Panc1 (cell line): ENCODE measurements around the gene TRMT6. TPM values are rescaled to one million over a fixed set of nuclear protein-coding genes. Genes with fewer than 3 reads are reported as not detected.

Experiments used
- ATAC-seq: fragments of 200-7000 bp; cut with Tn5 transposase; 2 replicates; pipeline ENCODE4 v1.9.1; 2020; ENCODE audit warnings: mild to moderate bottlenecking, moderate library complexity
- BruUV-seq: library from RNA; stranded (reverse); fragments of 400-500 nt; replicated peaks from 2 replicates; lab custom pipeline; 2021; lab: Mats Ljungman, UMichigan
- CTCF ChIA-PET: fragments of 300-600 bp; sonication (Branson Sonifier 250); formaldehyde crosslinking; loops from one replicate; lab custom pipeline; 2022; ENCODE audit warnings: antibody characterized with exemption; lab: Charles Lee
- POLR2A ChIA-PET: fragments of 300-600 bp; sonication (Branson Sonifier 250); formaldehyde crosslinking; loops from one replicate; lab custom pipeline; 2022; ENCODE audit warnings: antibody characterized with exemption; lab: Charles Lee
- DNase-seq: peaks from one replicate; pipeline ENCODE4 v3.0.0-alpha.2; 2010; ENCODE audit warnings: low read depth, low spot score
- H3K27ac ChIP-seq: 2 replicates; pipeline ENCODE4 v1.5.1; 2011; ENCODE audit warnings: mild to moderate bottlenecking, low read length, inconsistent platforms
- H3K27me3 ChIP-seq: fragments of 200-500 bp; sonication (Bioruptor generic); 2 replicates; pipeline ENCODE4 v1.6.0; 2014; ENCODE audit warnings: low read length, inconsistent platforms; ENCODE audit not compliant: control insufficient read depth, insufficient read depth
- H3K36me3 ChIP-seq: fragments of 200-500 bp; sonication (Bioruptor generic); 2 replicates; pipeline ENCODE4 v1.5.1; 2014; ENCODE audit warnings: inconsistent platforms, mild to moderate bottlenecking, low read length, moderate library complexity; ENCODE audit not compliant: control insufficient read depth, insufficient read depth
- H3K4me1 ChIP-seq: 2 replicates; pipeline ENCODE4 v1.5.1; 2011; ENCODE audit warnings: inconsistent platforms, mild to moderate bottlenecking, low read length, moderate library complexity; ENCODE audit not compliant: control insufficient read depth, insufficient read depth
- H3K4me3 ChIP-seq, 2 experiments: 2 replicates each; pipeline ENCODE4 v1.5.1; 2011 to 2012; ENCODE audit warnings: low read depth in 2 of 2, low read length in 2 of 2, mild to moderate bottlenecking in 2 of 2, inconsistent platforms in 1 of 2, moderate library complexity in 1 of 2
- H3K9me3 ChIP-seq: fragments of 200-500 bp; sonication (Bioruptor generic); 2 replicates; pipeline ENCODE4 v1.5.1; 2014; ENCODE audit warnings: low read depth, mild to moderate bottlenecking, inconsistent platforms, low read length, moderate library complexity; ENCODE audit not compliant: control insufficient read depth, insufficient read depth
- CTCF ChIP-seq: fragments of 450-650 bp; IDR thresholded peaks from 2 replicates; pipeline ENCODE4 v1.5.1; 2017; ENCODE audit warnings: mild to moderate bottlenecking
- POLR2AphosphoS5 ChIP-seq: IDR thresholded peaks from 2 replicates; pipeline ENCODE4 v1.6.1; 2012; ENCODE audit warnings: mild to moderate bottlenecking, low read depth, low read length, moderate library complexity
- REST ChIP-seq, 2 experiments: IDR thresholded peaks; 2 replicates each; pipeline ENCODE4 v1.6.1; 2011 to 2012; ENCODE audit warnings: low read depth in 2 of 2, control low read depth in 1 of 2, low read length in 1 of 2, mild to moderate bottlenecking in 1 of 2, moderate library complexity in 1 of 2; ENCODE audit not compliant: insufficient read depth in 1 of 2
- SIN3A ChIP-seq: IDR thresholded peaks from 2 replicates; pipeline ENCODE4 v1.6.1; 2012; ENCODE audit warnings: low read depth, mild to moderate bottlenecking, low read length, moderate library complexity, borderline replicate concordance; ENCODE audit not compliant: insufficient read depth
- TCF7L2 ChIP-seq: IDR thresholded peaks from 2 replicates; pipeline ENCODE4 v1.6.1; 2011; ENCODE audit warnings: mild to moderate bottlenecking, low read depth, low read length, inconsistent platforms
- in situ Hi-C: cut with HindIII; loops from 2 replicates; pipeline ENCODE4 v1.10.0; 2016; ENCODE audit warnings: low sequenced_read_pairs, low pct_unique_long_range_greater_than_20kb
- intact Hi-C: fragments of 100-400 bp; cut with micrococcal nuclease; formaldehyde crosslinking; loops from one replicate; pipeline ENCODE4 v1.10.0; 2022; ENCODE audit not compliant: unreplicated experiment
- total RNA-seq: library from RNA; stranded (reverse); gene quantifications from one replicate; pipeline ENCODE4 v1.2.1, GENCODE V29; 2021; ENCODE audit not compliant: unreplicated experiment

TRMT6 gene
- total RNA-seq, 1 experiment from 2014 or later = 27.9 TPM

GRCh38 chr20:5977223-5977622, 26.9 kb upstream of the TRMT6 start:
- DNase-seq = no peak
- CTCF ChIA-PET = no interaction called here

GRCh38 chr20:5975778-5976177, 25.4 kb upstream of the TRMT6 start:
- ChIA-PET CTCF (interaction anchor here (0.6 kb wide), 1 partner anchor 9 kb away, joined by 7 read pairs; no protein-coding TSS in a partner anchor), POLR2A (no interaction called here)
- H3K27ac ChIP-seq = no peak overlapping the region
- H3K9me3 ChIP-seq = no peaks in the 10 kb centered on the region
- H3K36me3 ChIP-seq = peaks cover 10% of the 10 kb centered on the region; the same call in 1 of the 2 replicates
- no TSS peak for BruUV-seq
- H3K4me3 ChIP-seq = no peak overlapping the region
- DNase-seq (no peak), ATAC-seq (no peak)
- H3K27me3 ChIP-seq = no peaks in the 10 kb centered on the region
- H3K4me1 ChIP-seq = no peaks in the 10 kb centered on the region
- intact Hi-C loops (no loop called here), in situ Hi-C loops (no loop called here)
- no peak for TF ChIP-seq SIN3A
- TF ChIP-seq POLR2AphosphoS5 = no peak
- no peak for TF ChIP-seq REST (IDR thresholded peaks at IDR 0.05; ENCODE audit: insufficient read depth in 1 of 2, low read depth in 2 of 2, low read length in 1 of 2)
- no peak for TF ChIP-seq CTCF
- no peak for TF ChIP-seq TCF7L2

More at GRCh38 chr20:5977223-5977622, 26.9 kb upstream of the TRMT6 start:
- ATAC-seq = no peak
- Histone ChIP-seq H3K27ac (no peak overlapping the region), H3K4me1 (no peaks in the 10 kb centered on the region), H3K36me3 (peaks cover 11% of the 10 kb centered on the region), H3K27me3 (no peaks in the 10 kb centered on the region), H3K4me3 (no peak overlapping the region), H3K9me3 (no peaks in the 10 kb centered on the region)
- TF ChIP-seq SIN3A = no peak
- TF ChIP-seq TCF7L2 = no peak
- TF ChIP-seq POLR2AphosphoS5 = no peak
- TF ChIP-seq CTCF = no peak
- TF ChIP-seq REST (IDR thresholded peaks at IDR 0.05; ENCODE audit: insufficient read depth in 1 of 2, low read depth in 2 of 2, low read length in 1 of 2) = no peak
- BruUV-seq = no TSS peak
- intact Hi-C loops = no loop called here
- POLR2A ChIA-PET = no interaction called here
- in situ Hi-C loops = no loop called here
